ENCODE measurements around the gene RPS6KA5.
"Not testable (repeated sequence)": the region's sequence is repeated elsewhere in the genome, so short reads cannot be mapped to it uniquely, and the experiment has no call there.

Gene RPS6KA5

GRCh38 chr14:90981636-90982035 is 78.8 kb downstream of the RPS6KA5 start:
- no peak for TF ChIP-seq CTCF (IDR thresholded peaks at IDR 0.05; ENCODE audit: control insufficient read depth, extremely low read depth, insufficient read depth)
- peak; percentile 73 for DNase-seq (ENCODE audit: low read depth)
- no peak overlapping the region for H3K4me3 ChIP-seq (ENCODE audit: low read depth, low read length)

- DNase-seq (ENCODE audit: low read depth); H3K4me3 ChIP-seq (ENCODE audit: low read depth, low read length): not testable (repeated sequence)
Measured at GRCh38 chr14:90980636-90981035, 79.8 kb downstream of the RPS6KA5 start.

GRCh38 chr14:90979515-90979914 is 80.9 kb downstream of the RPS6KA5 start:
- TF ChIP-seq CTCF (IDR thresholded peaks at IDR 0.05; ENCODE audit: control insufficient read depth, extremely low read depth, insufficient read depth), result no peak
- no peak overlapping the region for H3K4me3 ChIP-seq (ENCODE audit: low read depth, low read length)
- DNase-seq (ENCODE audit: low read depth), result no peak

GRCh38 chr14:90976101-90976500 is 84.3 kb downstream of the RPS6KA5 start:
- H3K4me3 ChIP-seq (ENCODE audit: low read depth, low read length), result no peak overlapping the region
- no peak for DNase-seq (ENCODE audit: low read depth)
- no peak for TF ChIP-seq CTCF (IDR thresholded peaks at IDR 0.05; ENCODE audit: control insufficient read depth, extremely low read depth, insufficient read depth)

GRCh38 chr14:90971687-90972086 is 88.8 kb downstream of the RPS6KA5 start:
- TF ChIP-seq CTCF (IDR thresholded peaks at IDR 0.05; ENCODE audit: control insufficient read depth, extremely low read depth, insufficient read depth), result no peak
- H3K4me3 ChIP-seq (ENCODE audit: low read depth, low read length), result no peak overlapping the region
- no peak for DNase-seq (ENCODE audit: low read depth)

GRCh38 chr14:90970167-90970600 is 90.3 kb downstream of the RPS6KA5 start:
- no peak for DNase-seq (ENCODE audit: low read depth)
- no peak for TF ChIP-seq CTCF (IDR thresholded peaks at IDR 0.05; ENCODE audit: control insufficient read depth, extremely low read depth, insufficient read depth)
- H3K4me3 ChIP-seq (ENCODE audit: low read depth, low read length), result no peak overlapping the region

GRCh38 chr14:90969531-90970166 is 90.8 kb downstream of the RPS6KA5 start:
- no peak for TF ChIP-seq CTCF (IDR thresholded peaks at IDR 0.05; ENCODE audit: control insufficient read depth, extremely low read depth, insufficient read depth)
- no peak for DNase-seq (ENCODE audit: low read depth)
- H3K4me3 ChIP-seq (ENCODE audit: low read depth, low read length), result no peak overlapping the region

Measured in LNCaP clone FGC (cell line).